Muscle of leg (tissue), 11 donors: Measurements from ENCODE around the gene SPCS3. TPM values are rescaled to one million over a fixed set of nuclear protein-coding genes. Genes with fewer than 3 reads are reported as not detected.
"Not testable (repeated sequence)": the region's sequence is repeated elsewhere in the genome, so short reads cannot be mapped to it uniquely, and the experiment has no call there.

Experiments used
- DNase-seq: peaks from one replicate; pipeline ENCODE4 v3.0.0; 2013
- H3K27ac ChIP-seq: one replicate; pipeline ENCODE4 v1.5.1; 2013; ENCODE audit warnings: mild to moderate bottlenecking, low read length, control low read depth
- H3K27me3 ChIP-seq: one replicate; pipeline ENCODE4 v1.6.1; 2013; ENCODE audit warnings: low read length; ENCODE audit not compliant: control insufficient read depth, insufficient read depth
- H3K36me3 ChIP-seq: one replicate; pipeline ENCODE4 v1.6.1; 2013; ENCODE audit warnings: low read length; ENCODE audit not compliant: control insufficient read depth, insufficient read depth
- H3K4me1 ChIP-seq: one replicate; pipeline ENCODE4 v1.6.1; 2013; ENCODE audit warnings: low read length; ENCODE audit not compliant: control insufficient read depth, insufficient read depth
- H3K4me3 ChIP-seq: one replicate; pipeline ENCODE4 v1.5.1; 2013; ENCODE audit warnings: low read length, control low read depth
- H3K9me3 ChIP-seq: replicated peaks from 2 replicates; pipeline ENCODE4 v1.6.1; 2013; ENCODE audit warnings: low read depth, low read length; ENCODE audit not compliant: control insufficient read depth
- WGBS: methylation state at CpG from one replicate; pipeline ENCODE4 v1.1.5; 2013; ENCODE audit warnings: missing lambda C conversion rate; ENCODE audit not compliant: insufficient coverage; 5-methylcytosine and 5-hydroxymethylcytosine counted together
- polyA plus RNA-seq, 8 donors: library from polyadenylated mRNA; unstranded; fragments of 120-200 nt; gene quantifications; one replicate each; pipeline versions ENCODE4 v1.2.1 to v1.2.3, GENCODE V29; 2013; ENCODE audit warnings: inconsistent platforms in 1 of 8, low replicate concordance in 1 of 8; ENCODE audit not compliant: insufficient read length in 8 of 8, insufficient read depth in 1 of 8
- total RNA-seq: library from RNA; stranded (reverse); fragments of 120-200 nt; gene quantifications from one replicate; pipeline ENCODE4 v1.2.4, GENCODE V29; 2013

SPCS3 gene
- total and polyA plus RNA-seq, 9 donors = 43.0 to 70.4 (median 55.6) TPM

GRCh38 chr4:176340871-176341685, 21.3 kb downstream of the SPCS3 start:
- H3K27ac ChIP-seq = no peak overlapping the region
- H3K4me3 ChIP-seq = no peak overlapping the region
- H3K36me3 ChIP-seq = no peaks in the 10 kb centered on the region
- peaks cover 19% of the 10 kb centered on the region for H3K9me3 ChIP-seq
- DNase-seq = peak; percentile 76
- no peaks in the 10 kb centered on the region for H3K4me1 ChIP-seq
- WGBS = 50% methylated on average over 1 of the region's 8 CpGs
- no peaks in the 10 kb centered on the region for H3K27me3 ChIP-seq

GRCh38 chr4:176342384-176342783, 22.6 kb downstream of the SPCS3 start:
- WGBS = 98% methylated on average over 6 of the region's 7 CpGs

GRCh38 chr4:176343286-176343685, 23.5 kb downstream of the SPCS3 start:
- Histone ChIP-seq H3K36me3 (no peaks in the 10 kb centered on the region), H3K9me3 (peaks cover 19% of the 10 kb centered on the region), H3K4me3 (no peak overlapping the region), H3K27ac (no peak overlapping the region), H3K27me3 (no peaks in the 10 kb centered on the region), H3K4me1 (no peaks in the 10 kb centered on the region)
- DNase-seq = no peak
- 100% methylated on average over 1 of the region's 2 CpGs for WGBS

More at GRCh38 chr4:176342384-176342783, 22.6 kb downstream of the SPCS3 start:
- no peaks in the 10 kb centered on the region for H3K27me3 ChIP-seq
- no peaks in the 10 kb centered on the region for H3K4me1 ChIP-seq
- H3K9me3 ChIP-seq = peaks cover 19% of the 10 kb centered on the region
- DNase-seq = no peak
- no peaks in the 10 kb centered on the region for H3K36me3 ChIP-seq
- H3K27ac ChIP-seq = no peak overlapping the region
- H3K4me3 ChIP-seq = no peak overlapping the region

- not testable (repeated sequence) for H3K4me1 ChIP-seq, H3K4me3 ChIP-seq, H3K27me3 ChIP-seq, H3K36me3 ChIP-seq
- 29% methylated on average over 1 of the region's 7 CpGs for WGBS
- Histone ChIP-seq H3K27ac (peak overlapping the region; percentile 55), H3K9me3 (peaks cover 19% of the 10 kb centered on the region)
- DNase-seq = peak; percentile 79
Observed at GRCh38 chr4:176345346-176345745, 25.6 kb downstream of the SPCS3 start.

- not testable (repeated sequence) for H3K4me3 ChIP-seq, DNase-seq, H3K4me1 ChIP-seq, H3K27me3 ChIP-seq, H3K36me3 ChIP-seq, H3K27ac ChIP-seq
- WGBS = no CpG with 5 or more reads among the region's 2 CpGs
- H3K9me3 ChIP-seq = peaks cover 22% of the 10 kb centered on the region
Observed at GRCh38 chr4:176346836-176347235, 27.1 kb downstream of the SPCS3 start.

- no peak overlapping the region for H3K4me3 ChIP-seq
- no peak overlapping the region for H3K27ac ChIP-seq
- no peaks in the 10 kb centered on the region for H3K4me1 ChIP-seq
- no peaks in the 10 kb centered on the region for H3K36me3 ChIP-seq
- no peaks in the 10 kb centered on the region for H3K27me3 ChIP-seq
- peaks cover 3% of the 10 kb centered on the region for H3K9me3 ChIP-seq
- WGBS = 94% methylated on average over 5 of the region's 5 CpGs
- DNase-seq = no peak
Observed at GRCh38 chr4:176350671-176351070, 30.9 kb downstream of the SPCS3 start.

- no peaks in the 10 kb centered on the region for H3K27me3 ChIP-seq
- no peak overlapping the region for H3K27ac ChIP-seq
- no peaks in the 10 kb centered on the region for H3K36me3 ChIP-seq
- peaks cover 3% of the 10 kb centered on the region for H3K9me3 ChIP-seq
- DNase-seq = no peak
- H3K4me1 ChIP-seq = no peaks in the 10 kb centered on the region
- no peak overlapping the region for H3K4me3 ChIP-seq
- no CpG with 5 or more reads among the region's 1 CpG for whole genome bisulfite sequencing
Observed at GRCh38 chr4:176354884-176355283, 35.1 kb downstream of the SPCS3 start.

GRCh38 chr4:176357359-176358082, 37.8 kb downstream of the SPCS3 start:
- DNase-seq = no peak
- Histone ChIP-seq H3K4me1 (no peaks in the 10 kb centered on the region), H3K4me3 (no peak overlapping the region), H3K27me3 (no peaks in the 10 kb centered on the region), H3K9me3 (no peaks in the 10 kb centered on the region), H3K36me3 (no peaks in the 10 kb centered on the region), H3K27ac (no peak overlapping the region)
- 60% methylated on average over 1 of the region's 4 CpGs for WGBS

GRCh38 chr4:176358083-176358469, 38.3 kb downstream of the SPCS3 start:
- H3K36me3 ChIP-seq = no peaks in the 10 kb centered on the region
- no peak overlapping the region for H3K27ac ChIP-seq
- no peaks in the 10 kb centered on the region for H3K27me3 ChIP-seq
- DNase-seq = no peak
- H3K9me3 ChIP-seq = no peaks in the 10 kb centered on the region
- H3K4me1 ChIP-seq = no peaks in the 10 kb centered on the region
- 100% methylated on average over 1 of the region's 3 CpGs for WGBS
- H3K4me3 ChIP-seq = no peak overlapping the region

GRCh38 chr4:176359590-176359989, 39.8 kb downstream of the SPCS3 start:
- WGBS = no CpG with 5 or more reads among the region's 2 CpGs
- Histone ChIP-seq H3K9me3 (no peaks in the 10 kb centered on the region), H3K4me1 (no peaks in the 10 kb centered on the region), H3K27ac (no peak overlapping the region), H3K36me3 (no peaks in the 10 kb centered on the region), H3K4me3 (no peak overlapping the region), H3K27me3 (no peaks in the 10 kb centered on the region)
- peak; percentile 37 for DNase-seq
